HG03342 (cell line): ENCODE data around the gene MAD1L1.
"Not testable (repeated sequence)": the region's sequence is repeated elsewhere in the genome, so short reads cannot be mapped to it uniquely, and the experiment has no call there.

ENCODE experiments used
- ATAC-seq: cut with Tn5 transposase; IDR thresholded peaks from one replicate; pipeline ENCODE4 v1.9.1; 2021; ENCODE audit warnings: mild to moderate bottlenecking, moderate library complexity; ENCODE audit not compliant: unreplicated experiment

The MAD1L1 gene

GRCh38 chr7:2162004-2162902 lies 70.5 kb downstream of the MAD1L1 start:
- not testable (repeated sequence) for ATAC-seq

GRCh38 chr7:2159176-2159520 lies 73.6 kb downstream of the MAD1L1 start:
- no peak for ATAC-seq

GRCh38 chr7:2158331-2159175 lies 74.2 kb downstream of the MAD1L1 start:
- no peak for ATAC-seq

DNA sequence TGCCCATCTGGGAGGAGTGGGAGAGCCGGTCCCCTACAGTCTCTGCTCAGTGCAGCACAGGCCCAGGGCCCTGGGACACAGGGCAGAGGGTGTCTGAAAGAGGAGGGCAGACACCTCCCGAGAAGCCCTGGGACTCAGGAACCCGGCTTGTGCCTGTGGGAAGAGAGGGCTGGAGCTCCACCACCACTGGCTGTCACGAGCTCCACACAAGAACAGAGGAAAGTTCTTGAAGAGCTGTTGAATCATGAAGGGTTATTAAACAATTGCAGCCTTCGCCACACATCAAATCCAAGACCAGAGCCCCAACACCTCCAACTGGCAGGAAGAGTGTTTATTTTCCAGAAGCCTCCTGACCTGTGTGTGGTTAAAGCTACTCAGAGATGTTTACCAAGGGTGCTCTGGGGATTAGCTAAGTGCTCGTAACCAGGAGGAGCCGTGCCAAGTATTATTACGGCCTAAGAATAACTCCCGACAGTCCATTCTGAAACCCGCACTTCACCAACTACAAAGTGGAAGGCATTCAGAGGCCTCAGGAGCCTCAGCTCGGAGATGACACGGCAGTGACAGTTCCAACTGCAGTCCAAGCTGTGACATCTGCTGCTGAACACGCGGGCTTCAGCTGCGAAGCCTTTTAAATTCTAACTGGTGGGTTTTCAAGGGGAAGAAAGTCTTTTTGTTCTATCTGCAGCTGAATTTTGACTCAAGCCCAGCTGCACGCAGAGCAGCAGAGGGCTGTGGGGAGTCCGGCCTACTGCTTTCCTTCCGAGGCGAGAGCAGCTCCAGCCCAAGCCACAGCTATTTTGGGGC lies 75.1 kb downstream of the MAD1L1 start:
- no peak for ATAC-seq

GRCh38 chr7:2156756-2157472 lies 75.8 kb downstream of the MAD1L1 start:
- ATAC-seq = no peak

DNA sequence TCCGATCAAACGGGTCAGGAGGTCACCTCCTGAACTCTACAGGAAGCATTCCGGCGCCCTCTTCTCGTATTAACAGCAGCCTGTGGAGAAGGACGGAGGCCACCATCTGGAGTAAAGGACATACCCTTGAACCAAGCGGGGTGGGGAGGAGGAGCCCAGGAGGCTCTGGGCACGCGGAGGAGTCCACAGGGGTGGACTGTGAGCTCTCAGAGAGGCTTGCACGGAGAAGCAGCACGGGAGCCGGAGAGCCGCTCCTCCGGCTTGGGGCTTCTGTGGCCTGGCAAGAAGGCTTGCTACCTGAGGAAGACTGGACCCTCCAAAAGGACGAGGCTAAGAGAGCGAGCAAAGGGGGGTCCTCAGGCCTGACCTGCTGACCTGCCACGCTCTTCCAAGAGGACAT lies 77.9 kb downstream of the MAD1L1 start:
- no peak for ATAC-seq

- ATAC-seq = no peak
These were observed 78.6 kb downstream of the MAD1L1 start for GRCh38 chr7:2154121-2154520.

- ATAC-seq = no peak
These were observed 80.1 kb downstream of the MAD1L1 start for GRCh38 chr7:2152646-2153045.

DNA sequence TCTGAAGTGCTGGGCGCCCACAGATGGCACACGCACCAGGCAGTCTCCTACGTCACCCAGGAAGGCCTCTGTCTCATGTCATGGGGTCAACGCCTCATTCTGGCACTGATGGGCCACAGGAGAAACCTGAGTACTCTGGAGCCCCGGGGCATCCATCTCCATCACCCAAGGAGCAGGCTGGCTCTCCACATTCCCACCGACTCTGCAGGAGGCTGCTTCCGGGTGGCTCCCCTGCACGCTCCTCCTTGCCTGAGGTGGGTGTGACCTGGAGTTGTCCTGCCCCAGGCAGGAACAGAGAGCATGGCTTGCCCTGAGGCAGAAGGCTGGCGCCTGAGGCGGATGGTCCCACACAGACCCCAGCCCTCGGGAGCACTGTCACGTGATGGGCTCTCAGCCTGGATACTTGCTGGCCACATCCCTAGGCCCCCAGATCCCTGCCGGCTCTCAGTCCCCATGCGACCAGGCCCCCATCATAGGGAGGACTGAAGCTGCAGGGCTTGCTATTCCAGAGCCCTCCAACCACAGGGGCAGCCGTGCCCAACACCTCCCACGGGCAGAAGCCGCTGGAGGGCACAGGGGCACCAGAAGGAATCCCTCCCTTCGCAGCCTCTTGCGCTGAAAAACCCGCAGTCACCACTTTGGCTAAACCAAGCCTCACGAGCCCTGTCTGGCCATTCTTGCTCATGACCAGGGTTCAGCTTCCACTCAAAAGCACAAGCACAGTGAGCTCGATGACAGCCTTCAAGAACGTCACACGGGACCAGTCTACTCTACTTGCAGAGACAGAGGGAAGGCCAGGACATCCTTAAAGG lies 80.7 kb downstream of the MAD1L1 start:
- ATAC-seq = no peak

DNA sequence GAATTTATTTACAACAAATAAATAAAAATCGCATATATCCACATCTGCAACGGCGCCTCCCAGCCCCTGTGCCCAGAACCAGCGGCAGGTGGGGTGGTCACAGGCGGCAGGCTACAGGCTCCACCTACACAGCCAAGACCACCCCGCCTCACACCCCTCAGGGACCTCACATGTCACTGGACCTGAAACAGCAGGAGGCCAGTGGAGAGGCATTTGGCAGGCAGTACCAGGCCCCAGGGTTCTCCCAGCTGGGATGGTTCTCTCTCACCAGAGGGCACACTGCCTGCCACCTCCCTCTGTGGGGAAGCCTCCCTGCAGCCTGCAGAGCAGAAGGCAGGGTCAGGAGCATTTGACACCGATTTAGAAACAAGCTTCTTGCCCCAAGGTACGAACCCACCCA lies 81.5 kb downstream of the MAD1L1 start:
- ATAC-seq = no peak

DNA sequence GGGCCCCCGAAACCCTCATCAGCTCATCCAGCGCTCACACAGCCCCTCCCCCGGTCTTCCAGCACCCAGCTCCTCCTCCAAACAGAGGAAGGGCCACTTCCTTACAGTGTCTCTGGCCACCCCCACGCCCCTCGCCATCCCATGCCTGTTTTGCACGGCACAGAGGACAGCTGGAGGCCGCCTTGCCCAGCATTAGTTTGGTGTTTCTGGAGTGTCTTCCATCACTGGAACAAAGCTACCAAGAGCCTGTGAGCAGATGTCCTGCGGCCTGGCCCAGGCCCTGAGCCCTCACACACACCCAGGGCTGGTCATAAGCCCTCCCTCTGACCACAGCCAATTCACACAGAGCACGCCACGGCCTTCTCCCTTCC lies 82.3 kb downstream of the MAD1L1 start:
- ATAC-seq = no peak

- ATAC-seq = no peak
These were observed 82.9 kb downstream of the MAD1L1 start for GRCh38 chr7:2149672-2150444.

GRCh38 chr7:2148814-2149213 lies 83.9 kb downstream of the MAD1L1 start:
- ATAC-seq = no peak

- no peak for ATAC-seq
These were observed 84.6 kb downstream of the MAD1L1 start for GRCh38 chr7:2148189-2148588.

DNA sequence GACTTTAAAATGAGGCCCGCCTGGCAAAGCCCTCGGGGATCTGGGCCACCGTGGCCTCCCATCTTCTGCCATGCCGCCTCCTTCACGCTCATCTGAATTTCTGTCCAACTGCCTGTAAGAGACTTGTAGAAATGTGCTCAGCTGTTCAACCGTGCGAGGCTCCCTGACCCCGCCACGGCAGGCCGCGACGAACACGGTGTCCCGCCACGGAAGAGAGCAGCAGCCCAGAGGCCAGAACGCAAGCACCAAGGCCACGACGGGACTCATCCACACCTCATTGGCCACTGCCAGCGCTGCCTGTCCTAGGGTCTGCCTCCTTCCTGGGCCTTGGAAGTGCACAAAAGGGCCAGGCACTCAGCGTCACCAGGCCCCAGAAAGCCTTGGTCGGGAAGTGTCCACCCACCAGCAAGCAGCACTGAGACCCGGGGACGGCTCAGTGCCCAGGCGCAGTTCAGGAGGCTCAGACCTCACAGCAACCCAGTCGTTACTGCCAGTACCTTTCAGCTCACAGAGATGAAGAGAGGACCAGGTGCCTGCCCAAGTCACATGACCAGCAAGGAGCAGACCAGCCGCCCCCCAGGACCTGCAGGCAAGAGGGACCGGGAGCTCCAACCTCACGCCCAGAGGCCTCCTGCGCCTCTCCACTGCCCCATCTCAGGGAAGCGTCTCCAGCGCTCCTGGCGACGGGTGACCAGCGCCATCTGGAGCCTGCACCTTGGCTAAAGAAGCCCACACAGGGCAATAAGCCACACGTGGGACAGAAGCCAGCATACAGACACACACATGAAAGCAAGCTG lies 85.9 kb downstream of the MAD1L1 start:
- no peak for ATAC-seq

DNA sequence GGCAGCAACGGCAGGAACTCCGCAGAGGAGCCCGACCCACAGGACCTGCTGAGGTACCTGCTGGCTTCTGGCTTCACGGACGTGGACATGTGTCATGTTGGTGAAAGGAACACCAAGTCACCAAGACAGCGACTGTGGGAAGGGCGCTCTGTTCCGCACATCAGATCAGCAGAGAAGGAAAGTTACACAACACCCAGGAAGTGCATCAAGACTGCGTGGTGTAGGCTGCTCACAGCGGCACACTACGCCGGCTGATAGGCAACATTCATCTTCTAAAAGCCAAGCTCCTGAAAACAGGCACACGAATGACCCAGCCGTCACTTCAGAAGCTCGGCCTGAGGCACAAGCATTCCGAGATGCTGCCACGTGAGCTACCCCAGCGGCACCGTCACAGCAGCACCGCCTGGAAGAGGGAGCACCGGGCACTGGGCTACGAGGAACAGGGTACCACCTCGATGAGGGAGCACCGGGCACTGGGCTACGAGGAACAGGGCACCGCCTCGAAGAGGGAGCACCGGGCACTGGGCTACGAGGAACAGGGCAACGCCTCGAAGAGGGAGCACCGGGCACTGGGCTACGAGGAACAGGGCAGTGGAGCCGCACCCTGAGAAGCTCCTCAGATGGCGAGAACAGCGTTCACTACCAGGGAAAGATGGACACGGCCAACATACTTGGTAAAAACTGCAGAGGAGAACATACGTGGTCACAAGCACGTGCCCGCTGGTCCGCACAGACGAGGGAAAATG lies 86.7 kb downstream of the MAD1L1 start:
- ATAC-seq = no peak

DNA sequence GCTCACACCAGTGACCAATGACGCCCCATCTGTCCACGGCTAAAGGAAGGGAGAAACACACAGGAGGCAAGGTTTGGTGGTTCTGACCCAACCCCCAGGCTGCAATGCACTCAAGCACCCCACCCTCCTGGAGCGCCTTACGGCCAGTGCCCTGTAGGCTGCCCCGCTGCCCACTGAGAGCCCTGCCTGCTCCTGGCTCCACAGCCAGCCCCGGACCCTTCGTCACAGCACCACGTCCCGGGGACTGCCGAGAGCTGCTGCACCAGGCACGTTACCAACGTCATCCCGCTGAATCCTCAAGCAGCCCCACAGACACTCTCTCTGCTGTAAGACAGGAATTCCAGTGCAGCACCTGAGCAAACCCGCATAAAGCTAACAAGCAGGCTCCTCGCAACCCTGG lies 87.8 kb downstream of the MAD1L1 start:
- ATAC-seq = no peak
